Hepatocyte (in vitro differentiated cells): ENCODE measurements around the gene UGT1A5. TPM values are rescaled to one million over a fixed set of nuclear protein-coding genes. Genes with fewer than 3 reads are reported as not detected.

Source experiments
- DNase-seq: peaks from one replicate; pipeline ENCODE4 v3.0.0-alpha.2; 2016; ENCODE audit warnings: low spot score
- H2AFZ ChIP-seq: fragments of 200-600 bp; sonication (generic); 2 replicates; pipeline ENCODE4 v1.6.0; 2016; ENCODE audit warnings: antibody characterized with exemption, mild to moderate bottlenecking
- H3K27ac ChIP-seq: fragments of 200-600 bp; sonication (generic); 2 replicates; pipeline ENCODE4 v1.5.1; 2016; ENCODE audit warnings: mild to moderate bottlenecking
- H3K27me3 ChIP-seq: fragments of 200-600 bp; sonication (generic); 2 replicates; pipeline ENCODE4 v1.6.1; 2016
- H3K36me3 ChIP-seq: fragments of 200-600 bp; sonication (generic); replicated peaks from 2 replicates; pipeline ENCODE4 v1.5.1; 2016; ENCODE audit warnings: low read depth; ENCODE audit not compliant: insufficient read depth
- H3K4me1 ChIP-seq: fragments of 200-600 bp; sonication (generic); 2 replicates; pipeline ENCODE4 v1.5.1; 2016; ENCODE audit warnings: mild to moderate bottlenecking, moderate library complexity; ENCODE audit not compliant: insufficient read depth
- H3K4me2 ChIP-seq: fragments of 200-600 bp; sonication (generic); 2 replicates; pipeline ENCODE4 v1.6.0; 2016
- H3K4me3 ChIP-seq: fragments of 200-600 bp; sonication (generic); 2 replicates; pipeline ENCODE4 v1.5.1; 2016; ENCODE audit warnings: mild to moderate bottlenecking
- H3K79me2 ChIP-seq: fragments of 200-600 bp; sonication (generic); 2 replicates; pipeline ENCODE4 v1.6.0; 2017; ENCODE audit warnings: mild to moderate bottlenecking
- H3K9me2 ChIP-seq: fragments of 200-600 bp; sonication (generic); replicated peaks from 2 replicates; pipeline ENCODE4 v1.6.0; 2017; ENCODE audit warnings: mild to moderate bottlenecking; ENCODE audit not compliant: insufficient read depth
- H3K9me3 ChIP-seq: fragments of 200-600 bp; sonication (generic); 2 replicates; pipeline ENCODE4 v1.5.1; 2016; ENCODE audit warnings: low read depth, mild to moderate bottlenecking
- H4K20me1 ChIP-seq: fragments of 200-600 bp; sonication (generic); 2 replicates; pipeline ENCODE4 v1.6.0; 2016; ENCODE audit warnings: mild to moderate bottlenecking; ENCODE audit not compliant: insufficient read depth, poor library complexity, severe bottlenecking
- CTCF ChIP-seq: fragments of 200-600 bp; sonication (generic); IDR thresholded peaks from 2 replicates; pipeline ENCODE4 v1.5.1; 2016; ENCODE audit warnings: antibody characterized with exemption, mild to moderate bottlenecking; ENCODE audit not compliant: poor library complexity
- EZH2 ChIP-seq: fragments of 200-600 bp; sonication (generic); IDR thresholded peaks from 2 replicates; pipeline ENCODE4 v1.6.1; 2016; ENCODE audit warnings: antibody characterized with exemption, mild to moderate bottlenecking, borderline replicate concordance
- EZH2phosphoT487 ChIP-seq: fragments of 200-600 bp; sonication (generic); IDR thresholded peaks from one replicate; pipeline ENCODE4 v1.6.1; 2018; ENCODE audit warnings: antibody characterized with exemption, mild to moderate bottlenecking, low read depth, moderate library complexity; ENCODE audit not compliant: unreplicated experiment, severe bottlenecking
- WGBS: methylation state at CpG from one replicate; pipeline ENCODE4 v1.1.6; 2016; ENCODE audit warnings: low lambda C conversion rate; ENCODE audit errors: missing lambda C conversion rate; 5-methylcytosine and 5-hydroxymethylcytosine counted together
- polyA plus RNA-seq: library from polyadenylated mRNA; unstranded; fragments of >200 nt; fragmentation: Nextera tagmentation; extraction: Ambion mirVana; gene quantifications from 2 replicates; pipeline ENCODE4 v1.2.1, GENCODE V29; 2016
- total RNA-seq: library from RNA; depleted of rRNA; stranded (reverse); fragments of >200 nt; gene quantifications from 2 replicates; pipeline ENCODE4 v1.2.3, GENCODE V29; 2014

UGT1A5 gene
- total and polyA plus RNA-seq, 2 experiments from 2014 or later, result not detected

GRCh38 chr2:233772583-233772982 lies 59.9 kb downstream of the UGT1A5 start:
- WGBS, result 74% methylated on average over 5 of the region's 5 CpGs
- Histone ChIP-seq H3K36me3 (no peaks in the 10 kb centered on the region), H2AFZ (no peak overlapping the region), H3K27me3 (no peaks in the 10 kb centered on the region), H3K4me3 (no peak overlapping the region), H3K9me3 (no peaks in the 10 kb centered on the region), H3K4me2 (no peak overlapping the region), H3K4me1 (no peaks in the 10 kb centered on the region), H3K27ac (no peak overlapping the region), H3K79me2 (no peaks in the 10 kb centered on the region), H4K20me1 (no peaks in the 10 kb centered on the region), H3K9me2 (no peaks in the 10 kb centered on the region)
- TF ChIP-seq EZH2phosphoT487 (no peak), CTCF (no peak), EZH2 (no peak)
- no peak for DNase-seq

GRCh38 chr2:233773854-233774253 lies 61.1 kb downstream of the UGT1A5 start:
- H3K9me2 ChIP-seq, result no peaks in the 10 kb centered on the region
- no peaks in the 10 kb centered on the region for H4K20me1 ChIP-seq
- no peaks in the 10 kb centered on the region for H3K9me3 ChIP-seq
- no peak overlapping the region for H3K4me3 ChIP-seq
- DNase-seq, result no peak
- TF ChIP-seq EZH2 (no peak), CTCF (no peak)
- WGBS, result 93% methylated on average over 5 of the region's 5 CpGs
- H3K4me2 ChIP-seq, result no peak overlapping the region
- no peaks in the 10 kb centered on the region for H3K79me2 ChIP-seq
- no peak overlapping the region for H2AFZ ChIP-seq
- no peaks in the 10 kb centered on the region for H3K27me3 ChIP-seq
- no peaks in the 10 kb centered on the region for H3K4me1 ChIP-seq
- no peaks in the 10 kb centered on the region for H3K36me3 ChIP-seq
- no peak overlapping the region for H3K27ac ChIP-seq

- Histone ChIP-seq H3K9me3 (no peaks in the 10 kb centered on the region), H3K4me2 (no peak overlapping the region), H4K20me1 (no peaks in the 10 kb centered on the region), H2AFZ (no peak overlapping the region), H3K27me3 (no peaks in the 10 kb centered on the region), H3K4me1 (no peaks in the 10 kb centered on the region), H3K27ac (no peak overlapping the region), H3K9me2 (no peaks in the 10 kb centered on the region), H3K36me3 (no peaks in the 10 kb centered on the region), H3K79me2 (no peaks in the 10 kb centered on the region), H3K4me3 (no peak overlapping the region)
- WGBS, result 95% methylated on average over 6 of the region's 6 CpGs
- TF ChIP-seq EZH2phosphoT487 (no peak), CTCF (no peak), EZH2 (no peak)
- DNase-seq, result no peak
Observed at GRCh38 chr2:233775414-233775813, 62.7 kb downstream of the UGT1A5 start.

GRCh38 chr2:233778030-233778429 lies 65.3 kb downstream of the UGT1A5 start, which contains the start of gene MROH2A:
Gene MROH2A (plus strand): TSS chr2:233778330. CDS start chr2:233779359, 1,029 bp downstream.
- Histone ChIP-seq H3K9me2 (no peaks in the 10 kb centered on the region), H3K4me2 (no peak within 1 kb of the TSS), H3K27me3 (no peaks in the 10 kb centered on the region), H4K20me1 (no peaks in the 10 kb centered on the region), H3K27ac (no peak within 1 kb of the TSS), H3K36me3 (no peaks in the 10 kb centered on the region), H3K4me3 (no peak within 1 kb of the TSS), H2AFZ (no peak within 1 kb of the TSS), H3K79me2 (no peaks in the 10 kb centered on the region), H3K9me3 (no peaks in the 10 kb centered on the region), H3K4me1 (no peaks in the 10 kb centered on the region)
- 90% methylated on average over 2 of the region's 2 CpGs for WGBS
- TF ChIP-seq EZH2phosphoT487 (no peak), CTCF (no peak), EZH2 (no peak)
- DNase-seq, result no peak
